Muscle of leg (tissue), 11 donors: ENCODE data around the gene ORM1. TPM values are rescaled to one million over a fixed set of nuclear protein-coding genes. Genes with fewer than 3 reads are reported as not detected.

ENCODE experiments used
- DNase-seq: peaks from one replicate; pipeline ENCODE4 v3.0.0; 2013
- H3K27ac ChIP-seq: one replicate; pipeline ENCODE4 v1.5.1; 2013; ENCODE audit warnings: mild to moderate bottlenecking, low read length, control low read depth
- H3K27me3 ChIP-seq: one replicate; pipeline ENCODE4 v1.6.1; 2013; ENCODE audit warnings: low read length; ENCODE audit not compliant: control insufficient read depth, insufficient read depth
- H3K36me3 ChIP-seq: one replicate; pipeline ENCODE4 v1.6.1; 2013; ENCODE audit warnings: low read length; ENCODE audit not compliant: control insufficient read depth, insufficient read depth
- H3K4me1 ChIP-seq: one replicate; pipeline ENCODE4 v1.6.1; 2013; ENCODE audit warnings: low read length; ENCODE audit not compliant: control insufficient read depth, insufficient read depth
- H3K4me3 ChIP-seq: one replicate; pipeline ENCODE4 v1.5.1; 2013; ENCODE audit warnings: low read length, control low read depth
- H3K9me3 ChIP-seq: replicated peaks from 2 replicates; pipeline ENCODE4 v1.6.1; 2013; ENCODE audit warnings: low read depth, low read length; ENCODE audit not compliant: control insufficient read depth
- WGBS: methylation state at CpG from one replicate; pipeline ENCODE4 v1.1.5; 2013; ENCODE audit warnings: missing lambda C conversion rate; ENCODE audit not compliant: insufficient coverage; 5-methylcytosine and 5-hydroxymethylcytosine counted together
- polyA plus RNA-seq, 8 donors: library from polyadenylated mRNA; unstranded; fragments of 120-200 nt; gene quantifications; one replicate each; pipeline versions ENCODE4 v1.2.1 to v1.2.3, GENCODE V29; 2013; ENCODE audit warnings: inconsistent platforms in 1 of 8, low replicate concordance in 1 of 8; ENCODE audit not compliant: insufficient read length in 8 of 8, insufficient read depth in 1 of 8
- total RNA-seq: library from RNA; stranded (reverse); fragments of 120-200 nt; gene quantifications from one replicate; pipeline ENCODE4 v1.2.4, GENCODE V29; 2013

Gene ORM1
- total and polyA plus RNA-seq, 9 donors, result 0.25 to 2.6 (median 0.62) TPM

- Histone ChIP-seq H3K4me1 (peaks cover 50% of the 10 kb centered on the region), H3K9me3 (no peaks in the 10 kb centered on the region), H3K36me3 (peaks cover 45% of the 10 kb centered on the region), H3K27me3 (peaks cover 3% of the 10 kb centered on the region), H3K4me3 (no peak overlapping the region), H3K27ac (peak overlapping the region; percentile 7)
- WGBS, result 76% methylated on average over 14 of the region's 16 CpGs
- peak; percentile 48 for DNase-seq
Measured at GRCh38 chr9:114287001-114287762, 35.7 kb upstream of the ORM1 start.

- no peaks in the 10 kb centered on the region for H3K9me3 ChIP-seq
- WGBS, result 61% methylated on average over 15 of the region's 15 CpGs
- no peak for DNase-seq
- no peak overlapping the region for H3K4me3 ChIP-seq
- H3K4me1 ChIP-seq, result peaks cover 44% of the 10 kb centered on the region
- H3K36me3 ChIP-seq, result peaks cover 43% of the 10 kb centered on the region
- H3K27ac ChIP-seq, result peak overlapping the region; percentile 7
- peaks cover 3% of the 10 kb centered on the region for H3K27me3 ChIP-seq
Measured at GRCh38 chr9:114287763-114288192, 35.1 kb upstream of the ORM1 start.

- Histone ChIP-seq H3K27me3 (peaks cover 3% of the 10 kb centered on the region), H3K4me3 (no peak overlapping the region), H3K9me3 (no peaks in the 10 kb centered on the region), H3K27ac (no peak overlapping the region), H3K4me1 (peaks cover 37% of the 10 kb centered on the region), H3K36me3 (peaks cover 43% of the 10 kb centered on the region)
- 67% methylated on average over 11 of the region's 23 CpGs for WGBS
- DNase-seq, result peak; percentile 46
Measured at GRCh38 chr9:114288193-114289091, 34.5 kb upstream of the ORM1 start.

- no peak overlapping the region for H3K27ac ChIP-seq
- no peak overlapping the region for H3K4me3 ChIP-seq
- no peaks in the 10 kb centered on the region for H3K9me3 ChIP-seq
- peaks cover 42% of the 10 kb centered on the region for H3K36me3 ChIP-seq
- DNase-seq, result peak; percentile 3
- no CpG with 5 or more reads among the region's 13 CpGs for WGBS
- H3K4me1 ChIP-seq, result peaks cover 36% of the 10 kb centered on the region
- peaks cover 3% of the 10 kb centered on the region for H3K27me3 ChIP-seq
Measured at GRCh38 chr9:114289106-114289505, 33.8 kb upstream of the ORM1 start.

GRCh38 chr9:114289571-114290481 lies 33.1 kb upstream of the ORM1 start:
- DNase-seq, result peak; percentile 23
- Histone ChIP-seq H3K27me3 (peaks cover 3% of the 10 kb centered on the region), H3K36me3 (peaks cover 36% of the 10 kb centered on the region), H3K4me1 (peaks cover 31% of the 10 kb centered on the region), H3K4me3 (no peak overlapping the region), H3K9me3 (peaks cover 4% of the 10 kb centered on the region), H3K27ac (no peak overlapping the region)
- WGBS, result 61% methylated on average over 4 of the region's 13 CpGs

GRCh38 chr9:114290561-114290986 lies 32.3 kb upstream of the ORM1 start:
- no peak for DNase-seq
- WGBS, result 36% methylated on average over 3 of the region's 7 CpGs

GRCh38 chr9:114291064-114291474 lies 31.8 kb upstream of the ORM1 start:
- Histone ChIP-seq H3K36me3 (peaks cover 33% of the 10 kb centered on the region), H3K27ac (no peak overlapping the region), H3K27me3 (peaks cover 3% of the 10 kb centered on the region), H3K4me1 (peaks cover 22% of the 10 kb centered on the region), H3K9me3 (peaks cover 5% of the 10 kb centered on the region), H3K4me3 (no peak overlapping the region)
- DNase-seq, result peak; percentile 80
- 18% methylated on average over 11 of the region's 12 CpGs for WGBS

More at GRCh38 chr9:114290561-114290986, 32.3 kb upstream of the ORM1 start:
- no peak overlapping the region for H3K27ac ChIP-seq
- peaks cover 24% of the 10 kb centered on the region for H3K4me1 ChIP-seq
- peaks cover 31% of the 10 kb centered on the region for H3K36me3 ChIP-seq
- peaks cover 5% of the 10 kb centered on the region for H3K9me3 ChIP-seq
- H3K27me3 ChIP-seq, result peaks cover 3% of the 10 kb centered on the region
- H3K4me3 ChIP-seq, result no peak overlapping the region

- DNase-seq, result no peak
- Histone ChIP-seq H3K9me3 (peaks cover 9% of the 10 kb centered on the region), H3K4me1 (peaks cover 19% of the 10 kb centered on the region), H3K27me3 (peaks cover 3% of the 10 kb centered on the region), H3K36me3 (peaks cover 33% of the 10 kb centered on the region), H3K4me3 (no peak overlapping the region), H3K27ac (no peak overlapping the region)
- 90% methylated on average over 3 of the region's 11 CpGs for WGBS
Measured at GRCh38 chr9:114291886-114292590, 30.9 kb upstream of the ORM1 start.

GRCh38 chr9:114294664-114295063 lies 28.2 kb upstream of the ORM1 start:
- Histone ChIP-seq H3K4me1 (peaks cover 6% of the 10 kb centered on the region), H3K27me3 (peaks cover 3% of the 10 kb centered on the region), H3K27ac (no peak overlapping the region), H3K4me3 (no peak overlapping the region), H3K36me3 (peaks cover 27% of the 10 kb centered on the region), H3K9me3 (peaks cover 9% of the 10 kb centered on the region)
- no peak for DNase-seq
